HepG2 (cell line): ENCODE measurements around the gene FRMPD2. TPM values are rescaled to one million over a fixed set of nuclear protein-coding genes. Genes with fewer than 3 reads are reported as not detected.
A peak's percentile ranks its signal among the peaks of the same experiment; 100 is the strongest.

Source experiments
- AKNA ChIP-seq: sonication (generic); formaldehyde crosslinking; IDR thresholded peaks from 2 replicates; pipeline ENCODE4 v1.4.0; 2020; ENCODE audit warnings: missing genetic modification reagents, borderline replicate concordance
- ARID2 ChIP-seq: sonication (generic); formaldehyde crosslinking; IDR thresholded peaks from 2 replicates; pipeline ENCODE4 v1.8.1; 2022; ENCODE audit warnings: mild to moderate bottlenecking, missing genetic modification reagents, borderline replicate concordance
- ATF1 ChIP-seq: IDR thresholded peaks from 2 replicates; pipeline ENCODE4 v1.6.1; 2016; ENCODE audit warnings: mild to moderate bottlenecking, control low read depth
- ATRX ChIP-seq: sonication (generic); formaldehyde crosslinking; IDR thresholded peaks from 2 replicates; pipeline ENCODE4 v1.4.0; 2020; ENCODE audit warnings: missing genetic modification reagents, borderline replicate concordance
- EP300 ChIP-seq, 3 experiments: sonication (generic) in 1 of 3; formaldehyde crosslinking in 1 of 3; IDR thresholded peaks; 2 replicates each; pipeline versions ENCODE4 v1.5.1 to v1.6.1; 2011 to 2020; ENCODE audit warnings: low read depth in 2 of 3, low read length in 2 of 3, borderline replicate concordance in 1 of 3, improper control_type of control experiment in 1 of 3, mild to moderate bottlenecking in 1 of 3, missing genetic modification reagents in 1 of 3, moderate library complexity in 1 of 3
- FOXK2 ChIP-seq: fragments of 450-650 bp; IDR thresholded peaks from 2 replicates; pipeline ENCODE4 v1.6.1; 2016
- HDAC1 ChIP-seq: sonication (generic); formaldehyde crosslinking; IDR thresholded peaks from 2 replicates; pipeline ENCODE4 v1.5.1; 2020; ENCODE audit warnings: mild to moderate bottlenecking, missing genetic modification reagents
- HOXA5 ChIP-seq: sonication (generic); formaldehyde crosslinking; IDR thresholded peaks from 2 replicates; pipeline ENCODE4 v1.4.0; 2020; ENCODE audit warnings: missing genetic modification reagents
- HOXA7 ChIP-seq: sonication (generic); formaldehyde crosslinking; IDR thresholded peaks from 2 replicates; pipeline ENCODE4 v1.8.1; 2022; ENCODE audit warnings: mild to moderate bottlenecking, missing genetic modification reagents, moderate library complexity
- ISL2 ChIP-seq: sonication (generic); formaldehyde crosslinking; IDR thresholded peaks from 2 replicates; pipeline ENCODE4 v1.5.0; 2020; ENCODE audit warnings: missing genetic modification reagents
- JUNB ChIP-seq: sonication (generic); formaldehyde crosslinking; IDR thresholded peaks from 2 replicates; pipeline ENCODE4 v1.8.0; 2022; ENCODE audit warnings: missing genetic modification reagents, mild to moderate bottlenecking, borderline replicate concordance
- MEIS2 ChIP-seq: sonication (generic); formaldehyde crosslinking; IDR thresholded peaks from 2 replicates; pipeline ENCODE4 v1.9.0; 2021; ENCODE audit warnings: mild to moderate bottlenecking, missing genetic modification reagents
- ZFP82 ChIP-seq: sonication (generic); formaldehyde crosslinking; IDR thresholded peaks from 2 replicates; pipeline ENCODE4 v1.5.1; 2020; ENCODE audit warnings: mild to moderate bottlenecking, missing genetic modification reagents, borderline replicate concordance
- ZKSCAN8 ChIP-seq: IDR thresholded peaks from 2 replicates; pipeline ENCODE4 v1.6.1; 2016; ENCODE audit warnings: borderline replicate concordance, missing genetic modification reagents, missing compliant biosample characterization
- ZNF282 ChIP-seq: fragments of 450-650 bp; IDR thresholded peaks from 2 replicates; pipeline ENCODE4 v1.6.1; 2018; ENCODE audit not compliant: partially characterized antibody
- ZNF362 ChIP-seq: sonication (generic); formaldehyde crosslinking; IDR thresholded peaks from 2 replicates; pipeline ENCODE4 v1.4.0; 2020; ENCODE audit warnings: missing genetic modification reagents, mild to moderate bottlenecking, borderline replicate concordance
- ZNF83 ChIP-seq: sonication (generic); formaldehyde crosslinking; IDR thresholded peaks from 2 replicates; pipeline ENCODE4 v1.4.0; 2020; ENCODE audit warnings: missing genetic modification reagents, mild to moderate bottlenecking, borderline replicate concordance
- polyA plus RNA-seq, 8 experiments: library from polyadenylated mRNA; depleted of rRNA in 3 of 8; stranded (reverse) in 7 of 8; unstranded in 1 of 8; fragments of >200 nt; fragmentation: Illumina TruSeq in 4 of 8; extraction: Trizol in 4 of 8; gene quantifications; 2 replicates each; pipeline versions ENCODE4 v1.2.1 to v1.2.3, GENCODE V29; 2011 to 2016; ENCODE audit warnings: low read depth in 4 of 8, missing spikeins in 1 of 8, mixed read lengths in 1 of 8; ENCODE audit not compliant: insufficient read depth in 1 of 8
- total RNA-seq, 5 experiments: library from RNA; depleted of rRNA; stranded (reverse); fragments of >200 nt; fragmentation: Illumina TruSeq; extraction: Trizol; gene quantifications; 2 replicates each; pipeline ENCODE4 v1.2.3, GENCODE V29; 2016; ENCODE audit warnings: low read depth in 1 of 5
- TF ChIP-seq, protein P1 (sequence below): sonication (generic); formaldehyde crosslinking; IDR thresholded peaks from 2 replicates; pipeline ENCODE4 v1.4.0; 2020; ENCODE audit warnings: mild to moderate bottlenecking, missing genetic modification reagents

Gene FRMPD2
- total and polyA plus RNA-seq, 2 of the 13 experiments (the other 11 are each of a cell fraction or from before 2014, with no cell fraction given) = 0.45 to 1.3 TPM

DNA sequence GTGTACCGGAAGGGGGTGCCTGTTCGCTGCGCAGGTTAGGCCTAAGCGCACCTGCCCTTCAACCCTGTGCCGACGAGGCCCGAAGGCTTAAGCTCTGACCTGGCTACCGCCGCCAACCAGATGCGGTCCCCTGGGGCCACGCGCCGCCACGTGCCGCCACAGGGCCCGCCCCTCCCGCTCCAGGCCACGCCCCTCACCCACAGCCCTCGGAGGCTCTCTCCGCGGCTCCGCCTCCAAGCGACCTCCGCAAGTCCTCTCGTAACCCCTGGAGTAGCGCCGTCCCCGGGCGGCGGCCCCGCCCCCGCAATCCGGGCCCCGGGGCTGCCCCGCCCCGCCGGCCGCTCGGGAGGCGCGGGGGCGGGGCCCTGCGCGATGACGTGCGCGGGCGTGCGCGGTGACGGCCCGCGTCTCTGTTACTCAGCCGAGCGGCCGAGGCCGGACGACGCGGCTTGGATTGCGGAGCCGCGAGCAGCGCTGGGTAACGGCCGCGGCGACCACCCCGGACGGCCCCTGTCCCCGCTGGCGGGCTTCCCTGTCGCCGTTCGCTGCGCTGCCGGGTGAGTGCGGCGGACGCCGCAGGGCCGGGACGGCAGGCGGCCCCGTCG, 31.9 kb upstream of the FRMPD2 start, which contains the start of gene MAPK8 (continued):
- TF ChIP-seq MEIS2 (CRISPR knock-in tag) = no peak; the same call in none of the 2 replicates
- TF ChIP-seq JUNB (CRISPR knock-in tag) = 0 out of 2 replicates have a peak, but pooled peaks have one; percentile 60
- TF ChIP-seq FOXK2 = no peak
- TF ChIP-seq ZNF83 = peak; percentile 86; the same call in 1 of the 2 replicates
- peak; percentile 73; the same call in 1 of the 2 replicates for TF ChIP-seq HOXA5
- TF ChIP-seq EP300 (IDR thresholded peaks at IDR 0.05; ENCODE audit: low read depth in 2 of 2, low read length in 2 of 2) = no peak
- TF ChIP-seq EP300 (CRISPR knock-in tag; IDR thresholded peaks at IDR 0.05; ENCODE audit: borderline replicate concordance) = no peak
- no peak for TF ChIP-seq ARID2 (CRISPR knock-in tag)
- TF ChIP-seq AKNA = no peak; the same call in 1 of the 2 replicates
- no peak for TF ChIP-seq ATF1 (CRISPR knock-in tag)
- TF ChIP-seq HDAC1 (CRISPR knock-in tag) = peak; percentile 43; the same call in 1 of the 2 replicates
- TF ChIP-seq ZKSCAN8 = no peak
- TF ChIP-seq HOXA7 (CRISPR knock-in tag) = 0 out of 2 replicates have a peak, but pooled peaks have one; percentile 48
- TF ChIP-seq, protein P1, sequence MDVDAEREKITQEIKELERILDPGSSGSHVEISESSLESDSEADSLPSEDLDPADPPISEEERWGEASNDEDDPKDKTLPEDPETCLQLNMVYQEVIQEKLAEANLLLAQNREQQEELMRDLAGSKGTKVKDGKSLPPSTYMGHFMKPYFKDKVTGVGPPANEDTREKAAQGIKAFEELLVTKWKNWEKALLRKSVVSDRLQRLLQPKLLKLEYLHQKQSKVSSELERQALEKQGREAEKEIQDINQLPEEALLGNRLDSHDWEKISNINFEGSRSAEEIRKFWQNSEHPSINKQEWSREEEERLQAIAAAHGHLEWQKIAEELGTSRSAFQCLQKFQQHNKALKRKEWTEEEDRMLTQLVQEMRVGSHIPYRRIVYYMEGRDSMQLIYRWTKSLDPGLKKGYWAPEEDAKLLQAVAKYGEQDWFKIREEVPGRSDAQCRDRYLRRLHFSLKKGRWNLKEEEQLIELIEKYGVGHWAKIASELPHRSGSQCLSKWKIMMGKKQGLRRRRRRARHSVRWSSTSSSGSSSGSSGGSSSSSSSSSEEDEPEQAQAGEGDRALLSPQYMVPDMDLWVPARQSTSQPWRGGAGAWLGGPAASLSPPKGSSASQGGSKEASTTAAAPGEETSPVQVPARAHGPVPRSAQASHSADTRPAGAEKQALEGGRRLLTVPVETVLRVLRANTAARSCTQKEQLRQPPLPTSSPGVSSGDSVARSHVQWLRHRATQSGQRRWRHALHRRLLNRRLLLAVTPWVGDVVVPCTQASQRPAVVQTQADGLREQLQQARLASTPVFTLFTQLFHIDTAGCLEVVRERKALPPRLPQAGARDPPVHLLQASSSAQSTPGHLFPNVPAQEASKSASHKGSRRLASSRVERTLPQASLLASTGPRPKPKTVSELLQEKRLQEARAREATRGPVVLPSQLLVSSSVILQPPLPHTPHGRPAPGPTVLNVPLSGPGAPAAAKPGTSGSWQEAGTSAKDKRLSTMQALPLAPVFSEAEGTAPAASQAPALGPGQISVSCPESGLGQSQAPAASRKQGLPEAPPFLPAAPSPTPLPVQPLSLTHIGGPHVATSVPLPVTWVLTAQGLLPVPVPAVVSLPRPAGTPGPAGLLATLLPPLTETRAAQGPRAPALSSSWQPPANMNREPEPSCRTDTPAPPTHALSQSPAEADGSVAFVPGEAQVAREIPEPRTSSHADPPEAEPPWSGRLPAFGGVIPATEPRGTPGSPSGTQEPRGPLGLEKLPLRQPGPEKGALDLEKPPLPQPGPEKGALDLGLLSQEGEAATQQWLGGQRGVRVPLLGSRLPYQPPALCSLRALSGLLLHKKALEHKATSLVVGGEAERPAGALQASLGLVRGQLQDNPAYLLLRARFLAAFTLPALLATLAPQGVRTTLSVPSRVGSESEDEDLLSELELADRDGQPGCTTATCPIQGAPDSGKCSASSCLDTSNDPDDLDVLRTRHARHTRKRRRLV (CRISPR knock-in tag) = no peak
- peak; percentile 59; the same call in 1 of the 2 replicates for TF ChIP-seq ISL2
- TF ChIP-seq ZNF362 = 0 out of 2 replicates have a peak, but pooled peaks have one; percentile 25
- no peak; the same call in 1 of the 2 replicates for TF ChIP-seq ZFP82 (CRISPR knock-in tag)
- no peak for TF ChIP-seq ZNF282
- TF ChIP-seq ATRX (CRISPR knock-in tag) = no peak
